HCT116 (cell line): Measurements from ENCODE around the gene FAM47E.

Experiments
- CBX3 ChIP-seq: IDR thresholded peaks from 2 replicates; pipeline ENCODE4 v1.6.1; 2012; ENCODE audit warnings: low read depth
- EGR1 ChIP-seq: IDR thresholded peaks from 2 replicates; pipeline ENCODE4 v1.6.1; 2012; ENCODE audit warnings: low read depth
- ELF1 ChIP-seq: IDR thresholded peaks from 2 replicates; pipeline ENCODE4 v1.6.1; 2012; ENCODE audit warnings: low read depth, borderline replicate concordance
- EZH2 ChIP-seq: fragments of 200-600 bp; sonication (generic); IDR thresholded peaks from 2 replicates; pipeline ENCODE4 v1.6.1; 2017; ENCODE audit warnings: antibody characterized with exemption, mixed run types
- EZH2phosphoT487 ChIP-seq: fragments of 200-600 bp; IDR thresholded peaks from 2 replicates; pipeline ENCODE4 v1.6.1; 2018; ENCODE audit warnings: antibody characterized with exemption, borderline replicate concordance
- JUND ChIP-seq: IDR thresholded peaks from 2 replicates; pipeline ENCODE4 v1.6.1; 2012
- MAX ChIP-seq: IDR thresholded peaks from 2 replicates; pipeline ENCODE4 v1.6.1; 2012
- POLR2A ChIP-seq: IDR thresholded peaks from 2 replicates; pipeline ENCODE4 v1.7.0; 2011; ENCODE audit warnings: borderline replicate concordance; ENCODE audit not compliant: insufficient read depth, insufficient read length; ENCODE audit errors: extremely low read depth
- POLR2AphosphoS5 ChIP-seq: IDR thresholded peaks from 2 replicates; pipeline ENCODE4 v1.6.1; 2011; ENCODE audit warnings: mild to moderate bottlenecking, low read depth, low read length, moderate library complexity
- SP1 ChIP-seq: IDR thresholded peaks from 2 replicates; pipeline ENCODE4 v1.6.1; 2012; ENCODE audit warnings: low read depth
- YY1 ChIP-seq: IDR thresholded peaks from 2 replicates; pipeline ENCODE4 v1.6.1; 2011; ENCODE audit warnings: low read length, low read depth, moderate library complexity, mild to moderate bottlenecking; ENCODE audit not compliant: insufficient replicate concordance; ENCODE audit errors: extremely low read depth
- ZBTB33 ChIP-seq: IDR thresholded peaks from 2 replicates; pipeline ENCODE4 v1.6.1; 2011; ENCODE audit warnings: mild to moderate bottlenecking, low read length, moderate library complexity; ENCODE audit not compliant: insufficient replicate concordance; ENCODE audit errors: extremely low read depth
- ZNF274 ChIP-seq: fragments of 200-500 bp; sonication (Bioruptor generic); IDR thresholded peaks from 2 replicates; pipeline ENCODE4 v1.6.1; 2014; ENCODE audit warnings: mild to moderate bottlenecking, low read depth, low read length, inconsistent platforms
- TF ChIP-seq, protein P1 (sequence below), 3 experiments: fragments of 200-600 bp in 1 of 3; sonication (generic) in 1 of 3; IDR thresholded peaks in 2 of 3; conservative IDR thresholded peaks in 1 of 3; 2 replicates each; pipeline ENCODE4 v1.5.1; 2012 to 2017; ENCODE audit warnings: low read depth in 2 of 3, low read length in 2 of 3, antibody characterized with exemption in 1 of 3, borderline replicate concordance in 1 of 3, control low read depth in 1 of 3, mild to moderate bottlenecking in 1 of 3, mixed read lengths in 1 of 3, mixed run types in 1 of 3, moderate library complexity in 1 of 3; ENCODE audit not compliant: insufficient read depth in 1 of 3

DNA sequence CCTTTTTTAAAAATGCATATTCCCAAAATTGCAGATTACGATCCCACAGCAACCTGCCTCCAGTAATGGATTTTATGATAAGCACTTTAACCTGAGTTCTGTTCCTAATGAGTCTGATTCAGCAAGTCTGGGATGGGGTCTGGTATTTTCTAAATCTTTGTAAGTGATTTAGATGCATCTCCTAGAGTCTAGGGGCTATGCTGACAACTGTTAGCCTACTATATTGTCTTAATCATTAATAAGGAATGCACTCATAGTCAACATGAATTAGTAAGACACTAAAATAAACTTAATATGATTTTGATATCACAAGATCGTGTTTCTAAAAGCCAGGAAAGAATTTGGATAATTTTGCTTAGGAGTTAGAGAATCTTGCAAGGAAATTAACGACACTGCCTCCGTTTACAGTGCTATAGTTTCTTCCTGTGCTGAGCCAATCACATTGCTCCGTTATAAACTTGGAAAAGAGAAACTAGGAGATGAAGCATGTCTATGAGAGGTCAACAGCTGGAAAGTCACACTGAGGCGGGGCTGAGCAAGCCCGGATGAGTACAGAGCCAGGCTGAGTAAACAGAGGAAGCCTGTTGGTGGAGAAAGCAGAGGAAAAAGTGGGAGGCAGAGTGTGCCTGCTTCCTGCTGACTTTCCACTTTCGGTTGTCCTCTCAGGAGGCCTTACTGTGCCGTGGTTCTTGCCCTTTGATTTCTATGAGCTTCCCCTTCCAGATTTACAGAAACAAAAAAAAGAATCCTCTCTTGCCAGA, 43.3 kb upstream of the FAM47E start:
- TF ChIP-seq, protein P1, sequence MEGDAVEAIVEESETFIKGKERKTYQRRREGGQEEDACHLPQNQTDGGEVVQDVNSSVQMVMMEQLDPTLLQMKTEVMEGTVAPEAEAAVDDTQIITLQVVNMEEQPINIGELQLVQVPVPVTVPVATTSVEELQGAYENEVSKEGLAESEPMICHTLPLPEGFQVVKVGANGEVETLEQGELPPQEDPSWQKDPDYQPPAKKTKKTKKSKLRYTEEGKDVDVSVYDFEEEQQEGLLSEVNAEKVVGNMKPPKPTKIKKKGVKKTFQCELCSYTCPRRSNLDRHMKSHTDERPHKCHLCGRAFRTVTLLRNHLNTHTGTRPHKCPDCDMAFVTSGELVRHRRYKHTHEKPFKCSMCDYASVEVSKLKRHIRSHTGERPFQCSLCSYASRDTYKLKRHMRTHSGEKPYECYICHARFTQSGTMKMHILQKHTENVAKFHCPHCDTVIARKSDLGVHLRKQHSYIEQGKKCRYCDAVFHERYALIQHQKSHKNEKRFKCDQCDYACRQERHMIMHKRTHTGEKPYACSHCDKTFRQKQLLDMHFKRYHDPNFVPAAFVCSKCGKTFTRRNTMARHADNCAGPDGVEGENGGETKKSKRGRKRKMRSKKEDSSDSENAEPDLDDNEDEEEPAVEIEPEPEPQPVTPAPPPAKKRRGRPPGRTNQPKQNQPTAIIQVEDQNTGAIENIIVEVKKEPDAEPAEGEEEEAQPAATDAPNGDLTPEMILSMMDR (IDR thresholded peaks at IDR 0.05 in 2 of 3, conservative IDR thresholded peaks at IDR 0.05 in 1 of 3; ENCODE audit: borderline replicate concordance in 1 of 3, insufficient read depth in 1 of 3, low read depth in 2 of 3, low read length in 2 of 3): no peak
- no peak for TF ChIP-seq EZH2
- no peak for TF ChIP-seq POLR2A
- TF ChIP-seq MAX: no peak
- no peak for TF ChIP-seq ELF1
- TF ChIP-seq CBX3: no peak
- no peak for TF ChIP-seq EGR1
- TF ChIP-seq ZNF274: no peak
- no peak for TF ChIP-seq JUND
- TF ChIP-seq POLR2AphosphoS5: no peak
- TF ChIP-seq SP1: no peak
- no peak for TF ChIP-seq YY1
- TF ChIP-seq ZBTB33: no peak
- no peak for TF ChIP-seq EZH2phosphoT487
